BLaER1 treated with 17β-estradiol and CSF1 and Interleukin-3, amounts not matched to agents 10 nM and 100 nM (cell line): ENCODE measurements around the gene FRMD3.

ENCODE experiments used
- H3K27ac ChIP-seq, 11 experiments: shearing (Covaris generic); formaldehyde crosslinking; 2 replicates each; pipeline ENCODE4 v1.8.1; 2022
- H3K27me3 ChIP-seq, 11 experiments: shearing (Covaris generic); formaldehyde crosslinking; 2 replicates each; pipeline ENCODE4 v1.8.1; 2022
- H3K36me3 ChIP-seq, 11 experiments: shearing (Covaris generic); formaldehyde crosslinking; 2 replicates each; pipeline ENCODE4 v1.8.1; 2022
- H3K4me1 ChIP-seq, 10 experiments: shearing (Covaris generic); formaldehyde crosslinking; 2 replicates each; pipeline ENCODE4 v1.8.1; 2022
- H3K4me2 ChIP-seq, 11 experiments: shearing (Covaris generic); formaldehyde crosslinking; 2 replicates each; pipeline ENCODE4 v1.8.1; 2022
- H3K4me3 ChIP-seq, 10 experiments: shearing (Covaris generic); formaldehyde crosslinking; 2 replicates each; pipeline ENCODE4 v1.8.1; 2022
- H3K9ac ChIP-seq, 11 experiments: shearing (Covaris generic); formaldehyde crosslinking; 2 replicates each; pipeline ENCODE4 v1.8.1; 2022
- H3K9me3 ChIP-seq, 11 experiments: shearing (Covaris generic); formaldehyde crosslinking; replicated peaks in 1 of 11; 2 replicates each; pipeline ENCODE4 v1.8.1; 2022
- H4K20me1 ChIP-seq, 11 experiments: shearing (Covaris generic); formaldehyde crosslinking; 2 replicates each; pipeline ENCODE4 v1.8.1; 2022
- Cebpa-rat ChIP-seq, 11 experiments: shearing (Covaris generic); IDR thresholded peaks; 2 replicates each; pipeline ENCODE4 v1.8.1; 2022

Gene FRMD3

DNA sequence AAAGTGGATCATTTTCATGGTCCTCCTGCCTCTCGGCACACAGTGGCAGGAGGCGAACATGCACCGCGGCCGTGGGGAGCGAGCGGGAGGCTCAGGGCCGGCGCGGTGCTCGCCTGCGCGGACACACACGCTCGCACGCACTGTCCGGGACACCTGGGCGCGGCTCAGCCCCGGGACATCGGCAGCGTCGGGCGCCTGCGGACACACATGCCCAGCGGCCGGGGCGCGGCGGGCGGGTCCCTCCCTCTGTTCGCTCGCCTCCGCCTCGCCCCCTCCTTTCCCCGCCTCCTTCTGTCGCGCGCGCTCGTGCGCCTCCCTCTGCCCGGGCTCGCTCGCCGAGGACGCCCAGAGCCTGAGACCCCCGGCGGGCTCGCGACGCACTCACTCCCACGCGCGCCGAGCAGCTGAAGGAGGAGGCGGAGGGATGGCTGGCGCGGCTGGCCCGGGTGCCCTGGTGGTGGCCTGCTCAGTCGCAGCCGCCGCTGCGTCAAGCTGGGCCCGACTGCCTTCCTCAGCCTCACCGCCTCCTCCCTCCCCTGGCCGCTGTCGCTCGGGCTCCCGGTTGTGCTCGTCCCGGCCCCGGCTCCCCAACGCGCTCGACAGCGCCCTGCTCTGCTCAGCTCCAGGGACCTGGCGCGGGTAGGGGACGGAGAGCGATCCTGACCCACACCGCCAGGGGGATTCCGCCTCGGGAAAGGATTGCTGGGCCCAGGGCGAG lies at the start of gene FRMD3:
Gene FRMD3 (minus strand): TSS at position 230 of the 718 bp plus-strand sequence. CDS start 170 bp downstream, at position 60.
- Histone ChIP-seq H4K20me1 (no peaks in the 10 kb centered on the region), H3K4me3 (no peak within 1 kb of the TSS), H3K4me1 (no peaks in the 10 kb centered on the region), H3K27me3 (no peaks in the 10 kb centered on the region), H3K27ac (no peak within 1 kb of the TSS), H3K9ac (no peak within 1 kb of the TSS), H3K9me3 (peaks cover 23 to 28% (median 24%) of the 10 kb centered on the region in 11 experiments), H3K4me2 (no peak within 1 kb of the TSS), H3K36me3 (no peaks in the 10 kb centered on the region)
- TF ChIP-seq Cebpa-rat (IDR thresholded peaks at IDR 0.05), result no peak

DNA sequence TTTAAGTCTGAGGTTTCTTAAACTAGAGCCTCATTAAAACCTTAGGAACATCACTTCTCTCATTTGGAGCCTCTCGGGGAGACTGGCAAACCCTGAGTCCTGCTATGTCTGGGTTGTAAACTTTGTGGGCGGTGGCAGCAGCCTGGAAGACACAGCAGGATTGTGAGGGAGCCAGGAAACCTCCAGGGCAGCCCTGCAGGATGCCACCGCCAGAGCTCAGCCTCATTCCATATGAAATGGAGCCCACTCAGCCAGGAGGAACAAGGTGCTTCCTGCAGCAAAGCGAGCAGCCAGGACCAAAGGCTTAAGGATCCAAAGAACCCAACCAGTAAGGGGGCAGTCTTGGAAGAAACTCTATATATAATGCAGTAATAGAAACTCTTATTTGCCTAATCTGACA lies 46.8 kb upstream of the FRMD3 start:
- TF ChIP-seq Cebpa-rat (IDR thresholded peaks at IDR 0.05), result no peak
- H3K36me3 ChIP-seq, result no peaks in the 10 kb centered on the region
- no peak overlapping the region for H3K4me2 ChIP-seq
- no peaks in the 10 kb centered on the region for H4K20me1 ChIP-seq
- peaks cover 0 to 7% (median 2%) of the 10 kb centered on the region in 11 experiments; a peak in 5 of 22 replicates for H3K9me3 ChIP-seq
- no peak overlapping the region for H3K9ac ChIP-seq
- no peak overlapping the region for H3K4me3 ChIP-seq
- no peak overlapping the region for H3K27ac ChIP-seq
- no peaks in the 10 kb centered on the region for H3K27me3 ChIP-seq
- H3K4me1 ChIP-seq, result no peaks in the 10 kb centered on the region

- no peak overlapping the region for H3K4me2 ChIP-seq
Measured at GRCh38 chr9:83583151-83584014, 45.2 kb upstream of the FRMD3 start.

DNA sequence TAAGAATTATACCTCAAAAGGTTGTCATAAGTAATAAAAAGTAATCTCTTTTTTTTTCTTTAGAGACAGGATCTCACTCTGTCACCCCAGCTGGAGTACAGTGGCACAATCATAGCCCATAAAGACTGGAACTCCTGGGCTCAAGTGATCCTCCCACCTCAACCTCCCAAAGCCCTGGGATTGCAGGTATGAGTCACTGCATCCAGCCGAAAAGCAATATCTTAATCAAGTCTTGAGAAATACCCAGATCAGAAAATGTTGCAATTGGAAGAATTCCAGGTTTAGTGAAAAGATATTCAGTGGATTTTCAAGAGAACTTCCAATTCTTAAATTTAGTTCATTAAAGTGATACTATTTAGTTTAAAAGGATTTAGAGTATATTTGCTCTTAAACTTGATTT lies 43.8 kb upstream of the FRMD3 start:
- no peak overlapping the region for H3K9ac ChIP-seq
- no peaks in the 10 kb centered on the region for H3K36me3 ChIP-seq
- H4K20me1 ChIP-seq, result no peaks in the 10 kb centered on the region
- TF ChIP-seq Cebpa-rat (IDR thresholded peaks at IDR 0.05), result 0 out of 22 replicates have a peak, but pooled peaks of 1 of the 11 experiments have one; percentile 14
- peaks cover 16 to 31% (median 23%) of the 10 kb centered on the region in 11 experiments; a peak in 21 of 22 replicates for H3K9me3 ChIP-seq
- H3K27me3 ChIP-seq, result no peaks in the 10 kb centered on the region
- H3K4me1 ChIP-seq, result no peaks in the 10 kb centered on the region
- no peak overlapping the region for H3K4me3 ChIP-seq
- H3K27ac ChIP-seq, result no peak overlapping the region
- no peak overlapping the region for H3K4me2 ChIP-seq

More at GRCh38 chr9:83583151-83584014, 45.2 kb upstream of the FRMD3 start:
- Histone ChIP-seq H3K4me1 (no peaks in the 10 kb centered on the region), H3K9ac (no peak overlapping the region), H3K4me3 (no peak overlapping the region), H4K20me1 (no peaks in the 10 kb centered on the region), H3K27me3 (no peaks in the 10 kb centered on the region), H3K27ac (no peak overlapping the region), H3K9me3 (peaks cover 11 to 21% (median 16%) of the 10 kb centered on the region in 11 experiments; a peak in 21 of 22 replicates), H3K36me3 (no peaks in the 10 kb centered on the region)
- TF ChIP-seq Cebpa-rat (IDR thresholded peaks at IDR 0.05), result no peak

GRCh38 chr9:83574482-83574881 lies 36.3 kb upstream of the FRMD3 start:
- no peaks in the 10 kb centered on the region for H3K36me3 ChIP-seq
- H4K20me1 ChIP-seq, result no peaks in the 10 kb centered on the region
- peaks cover 0 to 18% (median 0%) of the 10 kb centered on the region in 11 experiments; a peak in 5 of 22 replicates for H3K27me3 ChIP-seq
- no peak overlapping the region for H3K9ac ChIP-seq
- TF ChIP-seq Cebpa-rat (IDR thresholded peaks at IDR 0.05), result no peak
- H3K27ac ChIP-seq, result no peak overlapping the region
- peak overlapping the region in 3 of 11 experiments; percentile 6 to 7 (median 7); a peak in 2 of 22 replicates for H3K4me2 ChIP-seq
- H3K4me3 ChIP-seq, result no peak overlapping the region
- peaks cover 23 to 43% (median 30%) of the 10 kb centered on the region in 10 experiments for H3K4me1 ChIP-seq
- H3K9me3 ChIP-seq, result peaks cover 15 to 30% (median 17%) of the 10 kb centered on the region in 11 experiments; a peak in 21 of 22 replicates

- peak overlapping the region in 8 of 11 experiments; percentile 15 to 68 (median 38); a peak in 12 of 22 replicates for H3K27ac ChIP-seq
- peak overlapping the region; percentile 28 to 75 (median 58) for H3K4me2 ChIP-seq
- H3K9me3 ChIP-seq, result peaks cover 0 to 13% (median under 1%) of the 10 kb centered on the region in 11 experiments; a peak in 11 of 22 replicates
- H3K4me3 ChIP-seq, result no peak overlapping the region
- peaks cover 0 to 18% (median 0%) of the 10 kb centered on the region in 11 experiments; a peak in 5 of 22 replicates for H3K27me3 ChIP-seq
- no peak overlapping the region for H3K9ac ChIP-seq
- H3K4me1 ChIP-seq, result peaks cover 29 to 49% (median 36%) of the 10 kb centered on the region in 10 experiments
- no peaks in the 10 kb centered on the region for H3K36me3 ChIP-seq
- no peaks in the 10 kb centered on the region for H4K20me1 ChIP-seq
- TF ChIP-seq Cebpa-rat (IDR thresholded peaks at IDR 0.05), result peak in 5 of 11 experiments; percentile 34 to 47 (median 40); a peak in 4 of 22 replicates
Measured at GRCh38 chr9:83572524-83572923, 34.3 kb upstream of the FRMD3 start.

GRCh38 chr9:83570359-83570758 lies 32.2 kb upstream of the FRMD3 start:
- H4K20me1 ChIP-seq, result no peaks in the 10 kb centered on the region

GRCh38 chr9:83569326-83569725 lies 31.1 kb upstream of the FRMD3 start:
- Histone ChIP-seq H3K9me3 (peaks cover 6 to 27% (median 15%) of the 10 kb centered on the region in 11 experiments; a peak in 20 of 22 replicates), H3K4me1 (peaks cover 23 to 45% (median 34%) of the 10 kb centered on the region in 10 experiments), H3K4me3 (no peak overlapping the region), H3K27me3 (peaks cover 0 to 18% (median 0%) of the 10 kb centered on the region in 11 experiments; a peak in 5 of 22 replicates), H4K20me1 (no peaks in the 10 kb centered on the region), H3K36me3 (no peaks in the 10 kb centered on the region), H3K27ac (peak overlapping the region in 1 of 11 experiments; percentile 6; a peak in 1 of 22 replicates), H3K4me2 (peak overlapping the region; percentile 58 to 73 (median 66)), H3K9ac (no peak overlapping the region)
- TF ChIP-seq Cebpa-rat (IDR thresholded peaks at IDR 0.05), result no peak

More at GRCh38 chr9:83570359-83570758, 32.2 kb upstream of the FRMD3 start:
- H3K4me1 ChIP-seq, result peaks cover 29 to 49% (median 36%) of the 10 kb centered on the region in 10 experiments
- no peak overlapping the region for H3K27ac ChIP-seq
- H3K36me3 ChIP-seq, result no peaks in the 10 kb centered on the region
- H3K9ac ChIP-seq, result no peak overlapping the region
- no peak overlapping the region for H3K4me3 ChIP-seq
- peak overlapping the region in 7 of 11 experiments; percentile 28 to 70 (median 59); a peak in 11 of 22 replicates for H3K4me2 ChIP-seq
- TF ChIP-seq Cebpa-rat (IDR thresholded peaks at IDR 0.05), result no peak
- peaks cover 0 to 18% (median 0%) of the 10 kb centered on the region in 11 experiments; a peak in 5 of 22 replicates for H3K27me3 ChIP-seq
- peaks cover 6 to 27% (median 15%) of the 10 kb centered on the region in 11 experiments; a peak in 20 of 22 replicates for H3K9me3 ChIP-seq
